CD4-positive, alpha-beta T cell treated with Interleukin-6 at 100 ng/mL for 8 hours (primary cell): Measurements from ENCODE around the gene PAGE2B.
"Not testable (repeated sequence)": the region's sequence is repeated elsewhere in the genome, so short reads cannot be mapped to it uniquely, and the experiment has no call there.

Experiments
- DNase-seq: peaks from one replicate; pipeline ENCODE4 v3.0.0-alpha.2; 2020; ENCODE audit warnings: mixed read lengths, low spot score

PAGE2B gene

GRCh38 chrX:55109306-55109705 is 34.5 kb downstream of the PAGE2B start:
- DNase-seq = no peak

- no peak for DNase-seq
Observed at GRCh38 chrX:55111578-55112254, 36.9 kb downstream of the PAGE2B start.

GRCh38 chrX:55116589-55116988 is 41.8 kb downstream of the PAGE2B start:
- not testable (repeated sequence) for DNase-seq

- DNase-seq = peak; percentile 5
Observed at GRCh38 chrX:55118574-55118973, 43.7 kb downstream of the PAGE2B start.

- DNase-seq = no peak
Observed at GRCh38 chrX:55119271-55119670, 44.4 kb downstream of the PAGE2B start.

- DNase-seq = no peak
Observed at GRCh38 chrX:55119712-55120111, 44.9 kb downstream of the PAGE2B start.

- DNase-seq = no peak
Observed at GRCh38 chrX:55120761-55121358, 46.0 kb downstream of the PAGE2B start.

- DNase-seq = no peak
Observed at GRCh38 chrX:55123900-55124299, 49.1 kb downstream of the PAGE2B start.

GRCh38 chrX:55127692-55128091 is 52.9 kb downstream of the PAGE2B start:
- no peak for DNase-seq
